NCI-H2196 (cell line): ENCODE measurements around the gene FLT3.
"Not testable (repeated sequence)": the region's sequence is repeated elsewhere in the genome, so short reads cannot be mapped to it uniquely, and the experiment has no call there.

Experiments
- DNase-seq: peaks from one replicate; lab custom pipeline; 2025; ENCODE audit not compliant: unreplicated experiment; lab: John Stamatoyannopoulos, UW

Gene FLT3

GRCh38 chr13:28046981-28047380 lies 53.4 kb downstream of the FLT3 start:
- no peak for DNase-seq

- no peak for DNase-seq
Observed at GRCh38 chr13:28045861-28046260, 54.5 kb downstream of the FLT3 start.

DNA sequence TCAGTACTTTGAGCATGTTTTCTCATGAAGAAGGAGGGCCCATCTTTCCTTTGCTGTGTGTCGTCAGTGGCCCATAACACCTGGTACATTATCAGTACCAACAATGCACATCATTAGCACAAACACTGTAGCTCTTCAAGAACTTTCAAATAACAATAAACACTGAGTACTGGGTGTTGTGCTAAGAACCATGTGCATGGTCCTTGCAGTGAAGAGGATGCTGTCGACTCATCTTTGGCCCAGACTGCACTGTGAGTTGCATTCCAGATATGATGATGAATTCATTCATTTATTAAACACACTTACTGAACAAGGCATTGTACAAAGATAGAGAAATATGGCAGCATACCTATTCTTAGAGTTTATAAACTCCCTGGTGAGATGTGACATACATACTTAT lies 55.8 kb downstream of the FLT3 start:
- no peak for DNase-seq

- no peak for DNase-seq
Observed at GRCh38 chr13:28043224-28043623, 57.2 kb downstream of the FLT3 start.

GRCh38 chr13:28041501-28041900 lies 58.9 kb downstream of the FLT3 start:
- DNase-seq = no peak

- no peak for DNase-seq
Observed at GRCh38 chr13:28041031-28041461, 59.3 kb downstream of the FLT3 start.

DNA sequence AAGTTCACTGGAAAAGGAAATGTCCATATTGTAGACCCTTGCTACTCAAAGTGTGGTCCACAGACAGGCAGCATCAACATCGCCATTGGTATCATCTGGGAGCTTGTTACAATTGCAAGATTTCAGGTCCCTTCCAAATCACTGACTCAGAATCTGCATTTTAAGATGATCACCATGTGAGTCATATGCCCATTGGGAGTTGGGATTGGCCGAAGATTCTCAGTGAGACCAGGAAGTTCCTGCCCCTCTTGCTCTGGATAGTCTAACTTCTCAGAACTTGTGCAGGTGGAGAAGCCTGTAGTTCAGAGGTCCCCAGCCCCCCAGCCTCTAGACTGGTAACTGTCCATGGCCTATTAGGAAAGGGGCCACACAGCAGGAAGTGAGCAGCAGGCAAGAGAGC lies 63.0 kb downstream of the FLT3 start:
- DNase-seq = no peak

GRCh38 chr13:28035146-28035782 lies 65.1 kb downstream of the FLT3 start:
- no peak for DNase-seq

DNA sequence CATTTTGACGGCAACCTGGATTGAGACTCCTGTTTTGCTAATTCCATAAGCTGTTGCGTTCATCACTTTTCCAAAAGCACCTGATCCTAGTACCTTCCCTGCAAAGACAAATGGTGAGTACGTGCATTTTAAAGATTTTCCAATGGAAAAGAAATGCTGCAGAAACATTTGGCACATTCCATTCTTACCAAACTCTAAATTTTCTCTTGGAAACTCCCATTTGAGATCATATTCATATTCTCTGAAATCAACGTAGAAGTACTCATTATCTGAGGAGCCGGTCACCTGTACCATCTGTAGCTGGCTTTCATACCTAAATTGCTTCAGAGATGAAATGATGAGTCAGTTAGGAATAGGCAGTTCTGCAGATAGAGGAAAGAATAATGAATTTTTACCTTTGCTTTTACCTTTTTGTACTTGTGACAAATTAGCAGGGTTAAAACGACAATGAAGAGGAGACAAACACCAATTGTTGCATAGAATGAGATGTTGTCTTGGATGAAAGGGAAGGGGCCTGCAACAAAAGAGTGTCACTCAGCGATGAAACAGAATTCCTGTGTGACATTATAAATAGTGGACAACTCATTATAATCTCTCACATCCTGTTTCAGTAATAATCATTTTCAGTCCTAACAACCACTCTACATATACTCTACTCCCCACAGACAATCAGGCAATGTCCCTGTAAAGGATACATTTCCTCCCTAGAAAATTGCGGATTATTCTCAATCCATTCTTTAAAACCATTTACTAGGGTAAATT lies 66.3 kb downstream of the FLT3 start:
- no peak for DNase-seq

- not testable (repeated sequence) for DNase-seq
Observed at GRCh38 chr13:28032438-28032837, 67.9 kb downstream of the FLT3 start.

- DNase-seq = no peak
Observed at GRCh38 chr13:28031896-28032288, 68.5 kb downstream of the FLT3 start.

GRCh38 chr13:28031220-28031895 lies 69.0 kb downstream of the FLT3 start:
- no peak for DNase-seq

DNA sequence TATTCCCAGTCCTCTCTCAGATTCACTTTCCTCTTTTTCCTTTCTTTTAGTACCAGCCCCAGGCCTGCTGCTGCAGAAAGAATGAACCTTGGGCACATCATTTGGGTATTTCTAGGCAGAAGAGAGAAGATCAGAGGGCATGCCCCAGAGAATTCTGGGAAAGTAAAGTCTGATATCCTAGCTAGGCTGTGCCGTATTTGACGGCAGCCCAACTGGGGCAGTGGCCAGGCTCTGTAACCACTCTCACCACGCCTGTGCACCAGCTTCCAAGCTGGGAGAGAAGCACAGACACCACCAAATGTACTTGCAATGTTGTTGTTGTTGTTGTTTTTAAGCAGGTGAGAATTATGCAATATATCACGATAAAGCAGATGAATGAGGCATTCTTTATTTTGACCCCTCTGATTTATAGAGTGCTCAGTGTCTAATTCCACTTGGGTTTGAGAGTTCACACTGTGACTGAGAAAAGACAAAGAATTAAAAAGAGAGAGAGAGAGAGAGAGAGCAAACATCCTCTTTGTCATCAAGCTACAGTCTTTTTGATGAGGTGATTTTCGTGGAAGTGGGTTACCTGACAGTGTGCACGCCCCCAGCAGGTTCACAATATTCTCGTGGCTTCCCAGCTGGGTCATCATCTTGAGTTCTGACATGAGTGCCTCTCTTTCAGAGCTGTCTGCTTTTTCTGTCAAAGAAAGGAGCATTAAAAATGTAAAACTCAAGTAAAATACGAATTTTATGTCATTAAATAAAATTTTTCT lies 72.6 kb downstream of the FLT3 start:
- no peak for DNase-seq

DNA sequence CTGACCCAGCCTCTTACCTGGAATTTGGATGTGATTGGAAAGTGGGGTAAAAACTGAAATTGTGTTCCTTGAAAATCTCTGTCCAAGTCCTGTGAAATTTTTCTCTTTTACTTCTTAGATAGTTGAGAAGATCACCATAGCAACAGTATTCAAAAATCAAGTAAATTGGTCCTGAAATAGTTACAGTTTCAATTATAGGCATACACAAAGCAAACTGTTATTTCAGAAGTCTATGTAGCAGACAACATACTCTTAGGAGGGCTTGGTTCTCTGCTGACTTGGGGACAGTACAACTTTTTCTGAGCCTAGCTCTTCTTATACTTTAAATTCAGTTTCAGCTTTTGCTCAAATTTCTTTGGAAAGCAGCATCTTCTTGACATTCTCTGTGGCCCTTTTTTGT lies 73.3 kb downstream of the FLT3 start:
- no peak for DNase-seq

DNA sequence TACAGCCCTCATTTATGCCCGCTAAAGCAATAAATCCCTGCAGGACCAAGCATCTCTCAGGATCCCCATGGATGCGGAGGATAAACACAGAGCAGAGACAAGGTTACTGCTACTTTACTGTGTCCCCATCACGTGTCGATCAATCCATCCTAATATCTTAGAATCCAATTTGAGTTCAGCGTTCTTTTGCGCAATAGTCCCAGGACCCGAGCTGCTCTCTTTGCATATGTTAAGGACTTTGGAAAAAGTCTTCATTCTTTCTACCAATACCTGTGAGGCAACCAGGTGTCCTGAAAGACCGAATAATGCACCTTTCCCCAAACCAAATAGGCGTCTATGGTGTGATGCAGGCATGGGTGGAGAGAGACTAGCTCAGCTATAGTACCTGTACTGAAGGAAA lies 73.9 kb downstream of the FLT3 start:
- no peak for DNase-seq

DNA sequence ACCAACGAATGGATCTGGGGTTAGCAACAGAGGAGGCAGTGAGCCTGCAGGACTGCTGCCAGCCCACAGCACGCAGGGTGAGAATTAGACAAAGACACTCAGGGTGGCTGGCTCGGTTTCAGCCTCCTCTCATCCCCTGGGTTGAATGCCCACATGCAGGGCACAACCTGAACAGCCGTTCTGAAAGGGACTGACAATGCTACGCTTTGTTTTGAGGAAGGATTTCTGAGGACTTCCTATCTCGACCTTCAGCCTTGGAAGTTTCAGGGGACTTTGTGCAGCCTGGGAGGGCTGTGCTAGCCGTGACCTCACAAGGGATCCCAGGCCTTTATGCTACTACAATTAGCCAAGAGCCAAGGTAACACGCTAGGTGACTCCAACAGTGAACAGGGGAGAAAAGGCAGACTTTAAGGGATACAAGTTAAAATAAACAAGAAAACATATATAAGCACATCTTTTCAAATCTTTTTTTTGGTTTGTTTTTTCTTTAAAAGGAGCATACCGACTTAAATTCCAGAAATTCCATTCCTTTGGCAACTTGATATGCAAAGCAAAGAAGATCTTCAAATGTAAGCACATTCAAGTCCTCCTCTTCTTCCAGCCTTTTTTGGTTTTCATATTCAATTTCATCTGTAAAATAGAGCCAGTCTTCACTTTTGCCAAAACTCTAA lies 77.4 kb downstream of the FLT3 start:
- DNase-seq = no peak

DNA sequence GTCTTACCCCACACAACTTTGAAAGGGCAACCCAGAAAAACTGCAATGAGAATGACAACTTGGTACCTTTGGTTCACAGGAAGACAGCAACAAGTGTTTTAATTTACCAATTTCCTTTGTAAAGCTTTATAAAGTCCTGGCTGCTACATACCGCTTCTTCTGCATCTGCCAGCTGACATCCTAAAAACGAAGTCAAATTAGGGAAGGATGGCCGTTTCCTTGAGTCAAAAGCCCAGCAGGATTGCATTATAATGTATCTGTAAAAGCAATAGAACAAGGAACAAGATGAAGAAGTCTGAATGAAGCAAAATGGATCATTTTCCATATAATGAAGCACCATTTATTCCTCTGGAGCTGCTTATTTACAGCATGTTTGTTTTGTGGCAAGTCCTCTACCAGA lies 86.1 kb downstream of the FLT3 start:
- no peak for DNase-seq

DNA sequence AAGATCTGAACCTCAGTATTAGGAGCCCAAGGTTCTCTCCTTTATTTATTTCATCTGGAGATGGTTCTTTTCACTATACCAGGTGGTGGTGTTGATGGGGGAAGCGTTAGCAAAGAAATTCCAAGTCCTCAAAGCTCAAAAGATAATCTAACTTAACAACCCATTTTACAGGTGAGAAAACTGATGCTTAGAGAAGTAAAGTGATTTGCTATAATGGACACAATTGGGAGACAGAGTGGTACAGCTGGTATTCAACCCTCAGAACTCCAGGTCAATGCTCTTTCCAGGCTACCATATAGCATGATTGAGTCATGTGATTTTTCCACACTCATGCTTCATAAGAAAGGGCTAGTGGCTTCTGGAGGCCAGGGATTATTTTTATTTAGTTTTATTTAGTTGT lies 86.9 kb downstream of the FLT3 start:
- DNase-seq = no peak

DNA sequence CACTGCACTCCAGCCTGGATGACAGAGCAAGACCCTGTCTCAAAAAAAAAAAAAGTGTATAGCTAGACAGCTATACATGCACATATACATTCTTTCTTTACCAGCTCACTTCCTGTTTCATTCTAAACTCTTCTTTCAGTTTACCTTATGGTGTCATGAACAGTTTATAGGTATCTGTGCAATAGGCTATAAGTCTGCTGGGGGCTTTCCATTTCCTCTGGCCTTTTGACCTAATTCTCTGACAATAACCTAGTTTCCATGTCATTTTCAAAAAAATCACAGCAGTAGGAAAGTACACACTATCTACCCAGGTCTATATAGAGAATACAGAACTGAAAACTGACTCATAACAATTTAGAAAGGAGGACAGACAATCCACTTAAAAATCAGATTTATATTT lies 87.5 kb downstream of the FLT3 start:
- no peak for DNase-seq

GRCh38 chr13:28012383-28012782 lies 88.0 kb downstream of the FLT3 start:
- no peak for DNase-seq

- DNase-seq = no peak
Observed at GRCh38 chr13:28010046-28010445, 90.3 kb downstream of the FLT3 start.
